Left lung (tissue), 10 donors: ENCODE measurements around the gene ANKFY1. TPM values are rescaled to one million over a fixed set of nuclear protein-coding genes. Genes with fewer than 3 reads are reported as not detected.
A peak's percentile ranks its signal among the peaks of the same experiment; 100 is the strongest.

Experiments
- ATAC-seq: fragments of 200-7000 bp; cut with Tn5 transposase; one replicate; pipeline ENCODE4 v1.9.1; 2020; ENCODE audit warnings: moderate library complexity
- DNase-seq, 4 donors: peaks; one replicate each; pipeline ENCODE4 v3.0.0-alpha.2; 2013 to 2020
- H3K27ac ChIP-seq, 2 donors: fragments of 200-600 bp; sonication (generic) in 1 of 2; one replicate each; pipeline versions ENCODE4 v1.5.0 to v1.8.0; 2020 to 2021
- H3K27me3 ChIP-seq, 2 donors: fragments of 200-600 bp; sonication (generic) in 1 of 2; one replicate each; pipeline versions ENCODE4 v1.5.0 to v1.8.0; 2020 to 2021
- H3K36me3 ChIP-seq, 2 donors: fragments of 200-600 bp; sonication (generic) in 1 of 2; one replicate each; pipeline versions ENCODE4 v1.5.0 to v1.8.0; 2020 to 2021
- H3K4me1 ChIP-seq, 2 donors: fragments of 200-600 bp; one replicate each; pipeline ENCODE4 v1.8.0; 2021
- H3K4me3 ChIP-seq, 2 donors: fragments of 200-600 bp; sonication (generic) in 1 of 2; one replicate each; pipeline versions ENCODE4 v1.5.0 to v1.8.0; 2020 to 2021; ENCODE audit warnings: mild to moderate bottlenecking in 1 of 2
- H3K9me3 ChIP-seq, 2 donors: fragments of 200-600 bp; sonication (generic) in 1 of 2; one replicate each; pipeline versions ENCODE4 v1.5.0 to v1.8.0; 2020 to 2021
- intact Hi-C, 2 donors: fragments of 100-400 bp; cut with DNase I; formaldehyde crosslinking; loops; one replicate each; pipeline versions ENCODE4 v1.11.2 to v1.14.2; 2022
- polyA plus RNA-seq, 6 donors: library from polyadenylated mRNA; unstranded; fragments of 120-200 nt; gene quantifications; one replicate each; pipeline ENCODE4 v1.2.1, GENCODE V29; 2013; ENCODE audit not compliant: insufficient read length in 6 of 6
- total RNA-seq, 2 donors: library from RNA; stranded (reverse); fragmentation: NEBNext Ultra II Directional; extraction: Animal tissue kit (Norgen Biotek cat#: 25700); gene quantifications; one replicate each; pipeline ENCODE4 v1.2.1, GENCODE V29; 2021
- TF ChIP-seq, protein P1 (sequence below), 2 donors: fragments of 200-600 bp; sonication (generic) in 1 of 2; IDR thresholded peaks; one replicate each; pipeline versions ENCODE4 v1.5.0 to v1.8.0; 2021; ENCODE audit warnings: antibody characterized with exemption in 2 of 2
- donor health status: DM: no; HTN: yes; CAD: no.
- donor health status: DM: no; HTN: no; CAD: no.

The ANKFY1 gene
- total and polyA plus RNA-seq, 8 donors, result 52.9 to 76.9 (median 56.2) TPM

DNA sequence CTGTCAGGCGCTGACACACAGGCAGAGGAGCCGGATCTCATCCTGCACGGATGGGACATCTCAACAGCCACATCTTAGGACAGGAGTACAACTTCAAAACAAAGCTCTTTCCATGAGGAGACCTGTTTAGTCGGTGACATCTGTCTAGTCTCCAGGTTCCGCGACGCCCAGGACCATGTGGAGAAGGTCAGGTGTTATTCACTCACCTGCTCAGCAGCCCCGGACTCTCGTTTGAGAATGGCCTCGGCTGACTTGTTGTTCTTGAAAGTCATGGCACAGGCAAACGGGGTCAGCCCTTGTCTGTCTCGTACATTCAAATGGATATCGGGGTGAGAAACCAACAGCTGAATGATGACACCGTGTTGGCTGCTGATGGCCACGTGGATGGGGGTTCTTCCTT is 85.1 kb downstream of the ANKFY1 start:
- Histone ChIP-seq H3K27ac (peak overlapping the region in 1 of 2 donors; percentile 23), H3K27me3 (no peaks in the 10 kb centered on the region), H3K4me1 (peaks cover 0 to 3% of the 10 kb centered on the region in 2 donors), H3K4me3 (no peak overlapping the region), H3K36me3 (peaks cover 2 to 100% of the 10 kb centered on the region in 2 donors), H3K9me3 (no peaks in the 10 kb centered on the region)
- DNase-seq (peak in 1 of 4 donors; percentile 7), ATAC-seq (no peak)
- TF ChIP-seq, protein P1, sequence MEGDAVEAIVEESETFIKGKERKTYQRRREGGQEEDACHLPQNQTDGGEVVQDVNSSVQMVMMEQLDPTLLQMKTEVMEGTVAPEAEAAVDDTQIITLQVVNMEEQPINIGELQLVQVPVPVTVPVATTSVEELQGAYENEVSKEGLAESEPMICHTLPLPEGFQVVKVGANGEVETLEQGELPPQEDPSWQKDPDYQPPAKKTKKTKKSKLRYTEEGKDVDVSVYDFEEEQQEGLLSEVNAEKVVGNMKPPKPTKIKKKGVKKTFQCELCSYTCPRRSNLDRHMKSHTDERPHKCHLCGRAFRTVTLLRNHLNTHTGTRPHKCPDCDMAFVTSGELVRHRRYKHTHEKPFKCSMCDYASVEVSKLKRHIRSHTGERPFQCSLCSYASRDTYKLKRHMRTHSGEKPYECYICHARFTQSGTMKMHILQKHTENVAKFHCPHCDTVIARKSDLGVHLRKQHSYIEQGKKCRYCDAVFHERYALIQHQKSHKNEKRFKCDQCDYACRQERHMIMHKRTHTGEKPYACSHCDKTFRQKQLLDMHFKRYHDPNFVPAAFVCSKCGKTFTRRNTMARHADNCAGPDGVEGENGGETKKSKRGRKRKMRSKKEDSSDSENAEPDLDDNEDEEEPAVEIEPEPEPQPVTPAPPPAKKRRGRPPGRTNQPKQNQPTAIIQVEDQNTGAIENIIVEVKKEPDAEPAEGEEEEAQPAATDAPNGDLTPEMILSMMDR (IDR thresholded peaks at IDR 0.05), result no peak
- intact Hi-C loops, result no loop called here

DNA sequence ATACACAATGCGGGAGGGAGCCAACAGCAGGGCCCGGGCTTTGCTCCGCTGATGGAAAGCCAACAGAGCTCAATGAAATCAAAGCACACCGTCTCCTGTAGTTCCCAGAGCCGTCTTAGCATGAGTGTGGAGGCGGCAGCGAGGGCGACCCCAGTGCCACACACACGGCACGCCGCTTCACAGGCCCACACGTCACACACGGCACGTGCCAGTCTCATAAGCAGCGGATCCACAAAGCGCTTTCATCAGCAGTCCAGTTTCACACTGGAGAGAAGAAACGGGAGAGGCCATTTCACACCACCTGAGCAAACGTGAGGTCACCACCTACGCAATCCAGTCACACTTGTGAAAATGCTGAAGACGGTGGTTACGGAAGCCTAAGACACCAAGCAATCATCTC is 86.0 kb downstream of the ANKFY1 start:
- DNase-seq (peak in 1 of 4 donors; percentile 12), ATAC-seq (no peak)
- Histone ChIP-seq H3K4me1 (peaks cover 0 to 3% of the 10 kb centered on the region in 2 donors), H3K27ac (peak overlapping the region in 1 of 2 donors; percentile 3), H3K4me3 (no peak overlapping the region), H3K36me3 (peaks cover 3 to 100% of the 10 kb centered on the region in 2 donors), H3K9me3 (no peaks in the 10 kb centered on the region), H3K27me3 (no peaks in the 10 kb centered on the region)
- TF ChIP-seq, protein P1 (IDR thresholded peaks at IDR 0.05), result no peak
- intact Hi-C loops, result no loop called here

DNA sequence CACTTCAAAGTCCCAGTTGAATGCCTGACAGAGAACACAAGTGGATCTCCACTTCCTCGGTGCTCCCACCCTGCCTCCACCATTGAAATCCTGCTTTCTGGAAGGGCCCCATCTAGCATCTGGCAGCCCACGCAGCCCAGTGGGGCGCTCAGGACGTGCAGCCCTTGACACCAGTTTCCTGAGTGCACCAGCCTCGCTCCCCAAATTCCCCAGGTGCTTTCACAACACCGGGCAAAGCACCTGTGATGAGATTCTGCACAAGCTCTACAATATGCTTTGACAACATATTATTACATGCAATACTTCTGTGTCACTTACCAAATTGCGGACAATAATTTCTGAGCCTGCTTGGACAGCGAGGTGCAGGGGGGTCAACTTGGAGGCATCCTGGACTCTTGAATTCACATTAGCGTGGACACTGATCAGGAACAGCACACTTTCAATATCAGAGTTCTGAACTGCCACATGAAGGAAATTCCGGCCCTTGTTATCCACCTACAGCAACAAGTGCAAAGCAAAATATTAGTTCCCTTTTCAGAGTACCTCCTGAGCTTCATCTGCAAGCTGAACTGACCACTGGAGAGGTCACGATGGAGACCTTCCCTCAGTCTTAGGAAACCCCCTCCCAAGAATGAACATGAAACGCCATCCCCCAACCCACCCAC is 86.8 kb downstream of the ANKFY1 start:
- DNase-seq, result no peak
- intact Hi-C loops, result no loop called here
- peaks cover 3 to 100% of the 10 kb centered on the region in 2 donors for H3K36me3 ChIP-seq
- H3K4me3 ChIP-seq, result no peak overlapping the region
- peak overlapping the region in 1 of 2 donors; percentile 3 for H3K27ac ChIP-seq
- no peaks in the 10 kb centered on the region for H3K27me3 ChIP-seq
- ATAC-seq, result no peak
- H3K4me1 ChIP-seq, result peaks cover 0 to 3% of the 10 kb centered on the region in 2 donors
- no peaks in the 10 kb centered on the region for H3K9me3 ChIP-seq
- TF ChIP-seq, protein P1 (IDR thresholded peaks at IDR 0.05), result no peak

DNA sequence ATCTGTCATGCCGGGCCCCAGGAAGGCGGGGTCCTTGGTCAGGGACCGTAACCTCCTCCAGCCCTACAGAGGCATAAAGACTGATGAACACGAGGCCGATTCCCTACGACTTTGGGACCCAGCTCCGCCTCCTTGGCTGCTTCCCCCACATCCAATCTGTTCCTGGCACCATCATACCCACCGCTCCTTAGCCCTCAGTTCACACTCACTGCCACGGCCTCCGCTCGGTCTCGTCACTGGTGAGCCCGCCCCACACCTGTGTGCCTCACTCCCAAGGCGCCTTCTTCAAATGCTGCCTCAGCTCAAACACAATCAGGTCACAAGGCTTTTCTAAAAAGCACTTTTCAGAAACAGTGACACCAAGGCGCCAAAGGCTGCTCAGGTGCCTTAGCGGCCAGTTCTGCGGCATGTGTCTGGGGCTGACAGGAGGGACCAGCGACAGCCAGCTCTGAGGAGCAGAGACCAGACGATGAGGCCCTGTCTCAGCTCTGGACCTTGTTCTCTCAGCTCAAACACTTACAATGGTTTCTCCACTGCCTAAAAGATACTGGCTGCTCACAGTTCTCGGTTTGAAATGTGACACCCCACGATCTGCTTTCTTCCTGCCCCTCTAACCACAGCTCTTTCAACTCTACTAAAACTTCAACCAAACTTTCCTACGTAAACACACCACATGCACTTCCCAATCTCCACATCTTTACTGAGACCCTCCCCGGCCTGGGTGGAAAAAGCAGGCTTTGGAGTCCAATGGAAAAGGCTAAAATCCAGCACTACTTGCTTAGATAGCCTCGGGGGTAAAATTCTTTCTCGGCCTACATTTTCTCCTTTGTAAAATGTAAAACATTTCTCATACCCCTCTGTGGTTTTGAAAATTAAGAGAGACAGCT is 87.6 kb downstream of the ANKFY1 start:
- Histone ChIP-seq H3K4me3 (no peak overlapping the region), H3K9me3 (no peaks in the 10 kb centered on the region), H3K4me1 (peaks cover 0 to 3% of the 10 kb centered on the region in 2 donors), H3K27ac (no peak overlapping the region), H3K36me3 (peaks cover 3 to 100% of the 10 kb centered on the region in 2 donors), H3K27me3 (no peaks in the 10 kb centered on the region)
- ATAC-seq (no peak), DNase-seq (no peak)
- intact Hi-C loops, result no loop called here
- TF ChIP-seq, protein P1 (IDR thresholded peaks at IDR 0.05), result no peak

DNA sequence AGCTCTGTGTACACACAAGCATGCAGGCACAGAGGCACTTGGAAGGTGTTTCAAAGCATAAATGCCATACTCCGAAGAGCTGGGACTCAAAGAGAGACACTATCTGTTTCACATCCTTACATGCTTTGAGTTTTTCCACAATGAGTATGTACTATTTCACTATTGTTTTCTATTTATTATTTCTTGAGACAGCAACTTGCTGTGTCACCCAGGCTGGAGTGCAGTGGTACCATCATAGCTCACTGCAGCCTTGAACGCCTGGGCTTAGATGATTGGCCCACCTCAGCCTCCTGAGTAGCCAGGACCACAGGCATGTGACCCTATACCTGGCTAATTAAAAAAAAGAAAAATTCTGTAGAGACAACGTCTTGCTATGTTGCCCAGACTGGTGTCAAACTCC is 89.2 kb downstream of the ANKFY1 start:
- peaks cover 3 to 100% of the 10 kb centered on the region in 2 donors for H3K36me3 ChIP-seq
- no peak for ATAC-seq

More for the DNA sequence above, 89.2 kb downstream of the ANKFY1 start:
- Histone ChIP-seq H3K27ac (no peak overlapping the region), H3K27me3 (no peaks in the 10 kb centered on the region), H3K4me3 (no peak overlapping the region), H3K9me3 (no peaks in the 10 kb centered on the region), H3K4me1 (peaks cover 0 to 3% of the 10 kb centered on the region in 2 donors)
- intact Hi-C loops, result no loop called here
- TF ChIP-seq, protein P1 (IDR thresholded peaks at IDR 0.05), result no peak
- DNase-seq, result no peak
